Measurements from ENCODE around the gene TRPM5. TPM values are rescaled to one million over a fixed set of nuclear protein-coding genes. Genes with fewer than 3 reads are reported as not detected.

TRPM5 gene
- total RNA-seq, 1 experiment from 2014 or later: 0.07 TPM

DNA sequence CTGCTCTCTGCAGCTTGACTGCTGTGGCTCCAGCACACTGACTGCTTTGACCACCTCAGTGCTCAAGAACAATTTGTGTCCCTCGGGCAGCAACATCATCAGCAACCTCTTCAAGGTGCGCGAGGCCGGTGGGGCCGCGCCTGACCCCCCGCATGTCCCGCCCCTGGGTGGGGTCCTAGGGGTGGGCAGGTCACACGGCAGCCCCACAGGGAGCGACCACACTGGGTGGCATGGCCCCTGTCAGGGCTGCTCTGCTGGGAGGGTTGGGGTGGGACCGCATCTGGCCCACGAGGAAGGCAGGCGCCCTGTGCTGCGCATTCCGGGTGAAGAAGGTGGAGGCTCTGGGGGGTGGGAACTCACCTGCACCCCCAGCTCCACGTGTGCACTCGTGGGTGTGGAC, 48.5 kb downstream of the TRPM5 start:
- Mint-ChIP-seq H3K36me3 (peaks cover 9% of the 10 kb centered on the region), H3K27me3 (ENCODE audit: low read depth) (no peaks in the 10 kb centered on the region), H3K4me3 (no peak overlapping the region), H3K27ac (no peak overlapping the region), H3K4me1 (0 out of 2 replicates have a peak, but pooled peaks cover 2% of the 10 kb centered on the region), H3K9me3 (no peaks in the 10 kb centered on the region)
- ATAC-seq: no peak
- DNase-seq (ENCODE audit: low spot score): no peak
- TF ChIP-seq GTF2I (CRISPR knock-in tag; conservative IDR thresholded peaks at IDR 0.05) (no peak), RELA (CRISPR knock-in tag; IDR thresholded peaks at IDR 0.05; ENCODE audit: borderline replicate concordance) (no peak), IRF2 (CRISPR knock-in tag; IDR thresholded peaks at IDR 0.05; ENCODE audit: borderline replicate concordance, low read depth) (no peak), SOX15 (CRISPR knock-in tag; IDR thresholded peaks at IDR 0.05) (no peak), CREB1 (CRISPR knock-in tag; IDR thresholded peaks at IDR 0.05) (no peak), HMGXB4 (CRISPR knock-in tag; IDR thresholded peaks at IDR 0.05) (no peak), SP1 (CRISPR knock-in tag; conservative IDR thresholded peaks at IDR 0.05) (no peak), AFF4 (CRISPR knock-in tag; IDR thresholded peaks at IDR 0.05; ENCODE audit: borderline replicate concordance) (no peak), FOXJ3 (CRISPR knock-in tag; IDR thresholded peaks at IDR 0.05; ENCODE audit: borderline replicate concordance) (no peak), CREM (CRISPR knock-in tag; IDR thresholded peaks at IDR 0.05) (no peak), TP53 (CRISPR knock-in tag; IDR thresholded peaks at IDR 0.05) (no peak), ZNF512 (CRISPR knock-in tag; IDR thresholded peaks at IDR 0.05; ENCODE audit: borderline replicate concordance) (no peak), KAT7 (CRISPR knock-in tag; IDR thresholded peaks at IDR 0.05; ENCODE audit: borderline replicate concordance) (no peak), ZNF671 (CRISPR knock-in tag; IDR thresholded peaks at IDR 0.05) (no peak), MAX (CRISPR knock-in tag; IDR thresholded peaks at IDR 0.05) (no peak), CTCF (IDR thresholded peaks at IDR 0.05) (no peak), ZSCAN18 (CRISPR knock-in tag; IDR thresholded peaks at IDR 0.05) (no peak), ZNF263 (CRISPR knock-in tag; IDR thresholded peaks at IDR 0.05; ENCODE audit: low read depth) (no peak)
- TF ChIP-seq, protein P1, sequence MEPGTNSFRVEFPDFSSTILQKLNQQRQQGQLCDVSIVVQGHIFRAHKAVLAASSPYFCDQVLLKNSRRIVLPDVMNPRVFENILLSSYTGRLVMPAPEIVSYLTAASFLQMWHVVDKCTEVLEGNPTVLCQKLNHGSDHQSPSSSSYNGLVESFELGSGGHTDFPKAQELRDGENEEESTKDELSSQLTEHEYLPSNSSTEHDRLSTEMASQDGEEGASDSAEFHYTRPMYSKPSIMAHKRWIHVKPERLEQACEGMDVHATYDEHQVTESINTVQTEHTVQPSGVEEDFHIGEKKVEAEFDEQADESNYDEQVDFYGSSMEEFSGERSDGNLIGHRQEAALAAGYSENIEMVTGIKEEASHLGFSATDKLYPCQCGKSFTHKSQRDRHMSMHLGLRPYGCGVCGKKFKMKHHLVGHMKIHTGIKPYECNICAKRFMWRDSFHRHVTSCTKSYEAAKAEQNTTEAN (CRISPR knock-in tag; IDR thresholded peaks at IDR 0.05): no peak
- TF ChIP-seq, protein P2, sequence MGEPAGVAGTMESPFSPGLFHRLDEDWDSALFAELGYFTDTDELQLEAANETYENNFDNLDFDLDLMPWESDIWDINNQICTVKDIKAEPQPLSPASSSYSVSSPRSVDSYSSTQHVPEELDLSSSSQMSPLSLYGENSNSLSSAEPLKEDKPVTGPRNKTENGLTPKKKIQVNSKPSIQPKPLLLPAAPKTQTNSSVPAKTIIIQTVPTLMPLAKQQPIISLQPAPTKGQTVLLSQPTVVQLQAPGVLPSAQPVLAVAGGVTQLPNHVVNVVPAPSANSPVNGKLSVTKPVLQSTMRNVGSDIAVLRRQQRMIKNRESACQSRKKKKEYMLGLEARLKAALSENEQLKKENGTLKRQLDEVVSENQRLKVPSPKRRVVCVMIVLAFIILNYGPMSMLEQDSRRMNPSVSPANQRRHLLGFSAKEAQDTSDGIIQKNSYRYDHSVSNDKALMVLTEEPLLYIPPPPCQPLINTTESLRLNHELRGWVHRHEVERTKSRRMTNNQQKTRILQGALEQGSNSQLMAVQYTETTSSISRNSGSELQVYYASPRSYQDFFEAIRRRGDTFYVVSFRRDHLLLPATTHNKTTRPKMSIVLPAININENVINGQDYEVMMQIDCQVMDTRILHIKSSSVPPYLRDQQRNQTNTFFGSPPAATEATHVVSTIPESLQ (CRISPR knock-in tag; IDR thresholded peaks at IDR 0.05): no peak
- POLR2A ChIA-PET: no interaction called here
- CTCF ChIA-PET: no interaction called here

Data from WTC11 (cell line).